ENCODE results near the gene CCL27.

- no peak for TF ChIP-seq KDM5A (IDR thresholded peaks at IDR 0.05; ENCODE audit: low read length)
- TF ChIP-seq PHF8 (conservative IDR thresholded peaks at IDR 0.05; ENCODE audit: low read depth, low read length), result no peak
- no peak for TF ChIP-seq CTCF (IDR thresholded peaks at IDR 0.05; ENCODE audit: control extremely low read depth in 1 of 3, insufficient read depth in 1 of 3, low read depth in 1 of 3, low read length in 3 of 3)
- TF ChIP-seq POLR2A (IDR thresholded peaks at IDR 0.05; ENCODE audit: control extremely low read depth in 1 of 2, low read depth in 2 of 2, low read length in 2 of 2), result no peak
Observed at GRCh38 chr9:34689116-34689470, 26.6 kb upstream of the CCL27 start.

Measured in H1 (cell line).